Measurements from ENCODE around the gene POC1A.

DNA sequence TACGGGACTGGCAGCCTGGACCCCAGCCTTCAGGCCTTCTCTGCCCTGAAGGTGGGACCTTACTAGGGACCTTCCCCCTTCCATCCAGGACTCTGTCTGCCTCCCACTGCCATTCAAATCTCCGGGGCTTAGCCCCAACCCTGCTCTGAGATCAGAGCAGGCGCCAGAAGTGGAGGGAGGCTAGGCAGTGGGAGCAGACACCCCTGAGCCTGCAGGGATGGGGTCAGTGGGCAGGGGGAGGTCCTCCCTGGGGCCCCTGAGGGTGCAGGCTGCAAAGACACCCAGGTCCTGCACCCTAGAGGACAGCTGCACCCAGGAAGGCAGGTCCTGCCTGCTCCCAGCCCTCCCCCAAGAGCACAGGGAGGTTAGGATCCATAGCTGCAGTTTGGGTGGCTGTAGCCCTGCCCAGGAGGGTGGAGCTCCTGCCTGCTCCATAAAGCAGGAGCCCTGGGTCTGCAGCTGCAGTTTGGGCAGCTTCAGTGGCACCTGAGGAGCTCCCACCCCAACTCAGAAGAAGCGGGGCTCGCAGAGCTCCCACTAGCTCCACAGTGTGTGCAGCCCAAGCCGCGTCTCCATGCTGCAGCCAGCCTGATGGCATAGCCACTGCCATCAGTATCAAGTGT is 8.1 kb upstream of the POC1A start:
- TF ChIP-seq POLR2A (IDR thresholded peaks at IDR 0.05; ENCODE audit: low read length) (no peak), GATA1 (IDR thresholded peaks at IDR 0.05; ENCODE audit: low read depth, low read length) (no peak)

All from erythroblast (primary cell).